ENCODE data around the gene ONECUT3. TPM values are rescaled to one million over a fixed set of nuclear protein-coding genes. Genes with fewer than 3 reads are reported as not detected.

ONECUT3 gene
- total RNA-seq, 2 donors from 2014 or later = 0.26 TPM; not detected in 1

DNA sequence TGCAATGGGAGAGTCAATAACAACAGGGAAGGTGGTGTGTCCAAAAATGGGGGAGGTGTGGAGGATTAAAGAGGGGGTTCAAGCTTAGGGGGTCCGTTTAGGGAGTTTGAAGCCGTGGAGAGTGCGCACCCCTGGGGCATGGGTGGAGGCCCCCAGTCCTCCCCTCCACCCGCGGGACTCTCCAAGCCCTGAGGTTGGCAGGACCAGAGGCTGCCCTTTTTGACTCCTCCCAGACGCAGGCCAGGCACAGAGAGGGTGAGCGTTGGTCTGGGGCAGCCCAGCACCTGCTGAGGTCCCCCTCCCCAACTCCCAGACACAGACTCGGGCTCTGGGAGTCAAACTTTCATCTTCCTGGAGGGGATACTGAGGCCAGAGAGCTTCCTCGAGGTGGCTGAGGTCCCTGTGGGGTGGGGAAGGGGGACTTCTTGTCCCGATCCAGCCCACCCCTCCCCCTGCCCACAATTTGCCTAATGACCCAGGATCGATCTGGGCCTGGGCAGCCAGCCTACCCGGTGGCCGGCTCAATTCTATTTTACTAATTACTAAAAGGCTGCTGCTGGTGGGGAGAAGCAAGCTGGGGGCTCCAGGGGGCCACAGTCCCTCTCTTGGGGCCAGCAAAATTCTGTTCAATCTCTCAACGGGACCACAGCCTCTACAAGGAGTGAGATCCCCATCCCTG is 2.8 kb upstream of the ONECUT3 start:
- no peaks in the 10 kb centered on the region for H3K36me3 ChIP-seq (replicated peaks in 1 of 2; ENCODE audit: insufficient read depth in 1 of 2, low read depth in 2 of 2)
- peaks cover 0 to 65% of the 10 kb centered on the region in 2 donors for H3K27me3 ChIP-seq
- intact Hi-C loops (cut with DNase I) = no loop called here
- H3K27ac ChIP-seq = no peak overlapping the region
- H3K9me3 ChIP-seq = no peaks in the 10 kb centered on the region
- H3K4me1 ChIP-seq = peaks cover 48% of the 10 kb centered on the region
- DNase-seq = no peak
- H3K4me3 ChIP-seq = no peak overlapping the region
- TF ChIP-seq, protein P1, sequence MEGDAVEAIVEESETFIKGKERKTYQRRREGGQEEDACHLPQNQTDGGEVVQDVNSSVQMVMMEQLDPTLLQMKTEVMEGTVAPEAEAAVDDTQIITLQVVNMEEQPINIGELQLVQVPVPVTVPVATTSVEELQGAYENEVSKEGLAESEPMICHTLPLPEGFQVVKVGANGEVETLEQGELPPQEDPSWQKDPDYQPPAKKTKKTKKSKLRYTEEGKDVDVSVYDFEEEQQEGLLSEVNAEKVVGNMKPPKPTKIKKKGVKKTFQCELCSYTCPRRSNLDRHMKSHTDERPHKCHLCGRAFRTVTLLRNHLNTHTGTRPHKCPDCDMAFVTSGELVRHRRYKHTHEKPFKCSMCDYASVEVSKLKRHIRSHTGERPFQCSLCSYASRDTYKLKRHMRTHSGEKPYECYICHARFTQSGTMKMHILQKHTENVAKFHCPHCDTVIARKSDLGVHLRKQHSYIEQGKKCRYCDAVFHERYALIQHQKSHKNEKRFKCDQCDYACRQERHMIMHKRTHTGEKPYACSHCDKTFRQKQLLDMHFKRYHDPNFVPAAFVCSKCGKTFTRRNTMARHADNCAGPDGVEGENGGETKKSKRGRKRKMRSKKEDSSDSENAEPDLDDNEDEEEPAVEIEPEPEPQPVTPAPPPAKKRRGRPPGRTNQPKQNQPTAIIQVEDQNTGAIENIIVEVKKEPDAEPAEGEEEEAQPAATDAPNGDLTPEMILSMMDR (IDR thresholded peaks at IDR 0.05) = no peak
- ATAC-seq = no peak
- 1 to 2% methylated on average over 12 to 14 of the region's 14 CpGs for WGBS, 2 donors

DNA sequence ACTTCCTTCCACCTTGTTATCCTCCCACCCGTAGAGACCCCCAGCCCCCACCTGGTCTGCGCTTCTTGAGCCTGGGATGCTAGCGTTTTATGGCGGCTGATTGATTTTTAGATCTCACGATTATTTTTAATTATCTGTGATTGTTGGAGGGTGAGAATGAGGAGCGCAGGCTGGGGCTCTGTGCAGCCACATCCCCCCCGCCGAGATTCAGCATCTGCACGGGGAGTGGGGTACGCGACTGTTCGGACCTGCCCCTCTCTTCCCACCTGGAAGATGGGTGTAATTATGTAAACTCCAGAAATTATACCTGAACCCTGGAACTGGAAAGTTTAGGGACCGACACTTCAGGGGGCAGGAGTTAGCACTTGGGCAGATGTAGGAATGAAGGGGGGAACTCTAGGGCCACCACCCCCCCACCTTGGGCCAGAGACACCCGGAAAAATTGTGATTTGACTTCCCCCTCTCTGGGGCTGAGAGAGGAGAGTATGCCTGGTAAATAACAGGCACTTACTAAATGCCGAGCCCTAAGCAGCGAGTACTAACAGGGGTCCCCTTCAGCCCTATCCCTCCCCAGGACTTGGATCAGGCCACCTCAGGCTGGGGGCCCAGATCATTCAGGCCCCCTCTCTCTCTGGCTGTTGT is 1.8 kb upstream of the ONECUT3 start:
- Histone ChIP-seq H3K4me3 (no peak overlapping the region), H3K9me3 (no peaks in the 10 kb centered on the region), H3K36me3 (replicated peaks in 1 of 2; ENCODE audit: insufficient read depth in 1 of 2, low read depth in 2 of 2) (no peaks in the 10 kb centered on the region), H3K27me3 (peaks cover 0 to 71% of the 10 kb centered on the region in 2 donors), H3K4me1 (peaks cover 49% of the 10 kb centered on the region), H3K27ac (no peak overlapping the region)
- DNase-seq (no peak), ATAC-seq (no peak)
- intact Hi-C loops (cut with DNase I) = no loop called here
- TF ChIP-seq, protein P1 (IDR thresholded peaks at IDR 0.05) = no peak
- TF ChIP-seq POLR2A (IDR thresholded peaks at IDR 0.05) = no peak
- 4 to 6% methylated on average over 13 to 16 of the region's 16 CpGs for WGBS, 2 donors

DNA sequence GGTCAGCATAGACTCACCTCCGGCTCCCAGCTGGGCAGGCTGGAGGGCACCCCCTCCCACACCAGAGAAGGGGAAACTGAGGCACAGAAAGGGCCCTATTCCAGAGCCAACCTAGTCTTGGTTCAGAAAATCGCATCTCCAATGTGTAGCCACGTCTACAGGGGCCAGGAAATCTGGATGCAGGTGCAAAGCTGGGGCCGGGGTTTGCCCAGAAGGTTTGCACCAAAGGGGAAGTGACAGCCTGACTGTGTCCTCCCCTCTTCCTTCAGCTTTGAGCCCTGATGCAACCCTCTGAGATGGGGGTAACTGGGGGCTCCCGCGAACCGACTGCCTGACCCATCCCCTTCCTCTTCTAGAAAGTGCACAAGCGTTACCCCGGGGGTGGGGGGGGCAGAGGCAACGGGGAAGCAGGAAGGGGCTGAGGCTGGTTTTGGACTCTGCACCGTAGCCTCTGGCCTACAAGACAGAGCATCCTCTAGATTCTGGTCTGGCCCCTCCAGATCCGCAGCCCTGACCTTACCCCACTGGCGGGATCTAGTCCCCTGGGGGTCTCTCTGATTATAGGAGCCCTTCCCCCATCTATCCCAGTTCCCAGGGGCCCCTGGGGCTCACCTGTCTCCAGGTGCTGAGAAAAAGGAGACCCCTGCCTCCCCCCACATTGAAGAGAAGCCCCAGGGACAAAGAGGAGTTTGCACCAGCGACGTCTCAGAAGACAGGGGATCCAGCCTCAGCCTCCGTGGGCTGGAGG is 1.1 kb upstream of the ONECUT3 start:
- Histone ChIP-seq H3K9me3 (no peaks in the 10 kb centered on the region), H3K4me3 (no peak overlapping the region), H3K27ac (no peak overlapping the region), H3K4me1 (peaks cover 45% of the 10 kb centered on the region), H3K27me3 (peaks cover 0 to 65% of the 10 kb centered on the region in 2 donors), H3K36me3 (replicated peaks in 1 of 2; ENCODE audit: insufficient read depth in 1 of 2, low read depth in 2 of 2) (no peaks in the 10 kb centered on the region)
- TF ChIP-seq POLR2A (IDR thresholded peaks at IDR 0.05) = no peak
- TF ChIP-seq, protein P1 (IDR thresholded peaks at IDR 0.05) = no peak
- ATAC-seq = no peak
- DNase-seq = no peak
- intact Hi-C loops (cut with DNase I) = no loop called here
- 5% methylated on average over 10 to 16 of the region's 16 CpGs for WGBS, 2 donors

DNA sequence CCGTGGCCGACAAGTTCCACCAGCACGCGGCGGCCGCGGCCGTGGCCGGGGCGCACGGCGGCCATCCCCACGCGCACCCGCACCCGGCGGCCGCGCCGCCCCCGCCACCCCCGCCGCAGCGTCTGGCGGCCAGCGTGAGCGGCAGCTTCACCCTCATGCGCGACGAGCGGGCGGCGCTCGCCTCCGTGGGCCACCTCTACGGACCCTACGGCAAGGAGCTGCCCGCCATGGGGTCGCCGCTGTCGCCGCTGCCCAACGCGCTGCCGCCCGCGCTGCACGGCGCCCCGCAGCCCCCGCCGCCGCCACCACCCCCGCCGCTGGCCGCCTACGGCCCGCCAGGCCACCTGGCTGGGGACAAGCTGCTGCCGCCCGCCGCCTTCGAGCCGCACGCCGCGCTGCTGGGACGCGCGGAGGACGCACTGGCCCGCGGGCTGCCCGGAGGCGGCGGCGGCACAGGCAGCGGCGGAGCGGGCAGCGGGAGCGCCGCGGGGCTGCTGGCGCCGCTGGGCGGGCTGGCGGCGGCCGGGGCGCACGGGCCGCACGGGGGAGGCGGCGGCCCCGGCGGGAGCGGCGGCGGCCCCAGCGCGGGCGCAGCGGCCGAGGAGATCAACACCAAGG is 821 bp downstream of the ONECUT3 start:
- DNase-seq (no peak), ATAC-seq (no peak)
- intact Hi-C loops (cut with DNase I) = no loop called here
- Histone ChIP-seq H3K4me1 (peaks cover 34% of the 10 kb centered on the region), H3K9me3 (no peaks in the 10 kb centered on the region), H3K27me3 (peaks cover 0 to 59% of the 10 kb centered on the region in 2 donors), H3K27ac (no peak overlapping the region), H3K36me3 (replicated peaks in 1 of 2; ENCODE audit: insufficient read depth in 1 of 2, low read depth in 2 of 2) (no peaks in the 10 kb centered on the region), H3K4me3 (no peak overlapping the region)
- 1% methylated on average over 95 of the region's 105 CpGs; no CpG with 5 or more reads in 1 of the 2 donors for WGBS, 2 donors
- no peak for TF ChIP-seq POLR2A (IDR thresholded peaks at IDR 0.05)
- TF ChIP-seq, protein P1 (IDR thresholded peaks at IDR 0.05) = no peak
